K562 (cell line): Measurements from ENCODE around the gene SEMA3F. TPM values are rescaled to one million over a fixed set of nuclear protein-coding genes. Genes with fewer than 3 reads are reported as not detected.

ENCODE experiments used
- ATAC-seq: fragments of 200-7000 bp; cut with Tn5 transposase; 3 replicates; pipeline ENCODE4 v1.9.1; 2020; ENCODE audit warnings: moderate library complexity
- BruUV-seq: library from RNA; stranded (reverse); fragments of 400-500 nt; replicated peaks from 2 replicates; lab custom pipeline; 2021; lab: Mats Ljungman, UMichigan
- CTCF ChIA-PET: fragments of 300-600 bp; formaldehyde crosslinking; extraction: SDS; loops from one replicate; lab custom pipeline; 2021; ENCODE audit warnings: low intra/inter-chr PET ratio; lab: Yijun Ruan, JAX
- POLR2A ChIA-PET: fragments of 300-600, 350-650 bp; sonication (Branson Sonifier 250); formaldehyde crosslinking; extraction: SDS; loops from one replicate; lab custom pipeline; 2021; ENCODE audit warnings: antibody characterized with exemption, inconsistent platforms; lab: Yijun Ruan, JAX
- DNase-seq, 4 experiments: peaks; one replicate each; pipeline versions ENCODE4 v3.0.0 to v3.0.0-alpha.2; 2011 to 2018; ENCODE audit warnings: low spot score in 3 of 4, mixed read lengths in 3 of 4; ENCODE audit errors: extremely low read depth in 1 of 4
- FAIRE-seq: peaks from 2 replicates; lab custom pipeline; 2011; peaks lifted over from hg19 to GRCh38; lab: Jason Lieb, UNC
- H2AFZ ChIP-seq: 2 replicates; pipeline ENCODE4 v1.6.0; 2011; ENCODE audit warnings: low read depth, low read length, control low read depth, inconsistent platforms
- H3K27ac ChIP-seq: fragments of 200-600 bp; 3 replicates; pipeline ENCODE4 v1.8.0; 2011; ENCODE audit warnings: low read depth, mild to moderate bottlenecking, control low read depth, inconsistent platforms, low read length, moderate library complexity, mixed read lengths; ENCODE audit errors: extremely low read depth
- H3K27me3 ChIP-seq, 2 experiments: fragments of 300-600 bp in 1 of 2; 2 replicates in 1 of 2; 3 replicates in 1 of 2; pipeline versions ENCODE4 v1.6.0 to v1.8.0; 2011; ENCODE audit warnings: inconsistent platforms in 2 of 2, low read length in 2 of 2, mild to moderate bottlenecking in 1 of 2, mixed read lengths in 1 of 2, moderate library complexity in 1 of 2; ENCODE audit not compliant: control insufficient read depth in 2 of 2, insufficient read depth in 2 of 2
- H3K36me3 ChIP-seq: fragments of 300-600 bp; 3 replicates; pipeline ENCODE4 v1.8.0; 2011; ENCODE audit warnings: mild to moderate bottlenecking, low read length, inconsistent platforms; ENCODE audit not compliant: control insufficient read depth, insufficient read depth
- H3K4me1 ChIP-seq, 2 experiments: fragments of 200-600 bp in 1 of 2; replicated peaks in 1 of 2; 2 replicates in 1 of 2; 3 replicates in 1 of 2; pipeline versions ENCODE4 v1.5.1 to v1.8.0; 2011; ENCODE audit warnings: inconsistent platforms in 2 of 2, low read length in 2 of 2, mild to moderate bottlenecking in 1 of 2, mixed read lengths in 1 of 2, moderate library complexity in 1 of 2; ENCODE audit not compliant: control insufficient read depth in 2 of 2, insufficient read depth in 2 of 2
- H3K4me2 ChIP-seq: 2 replicates; pipeline ENCODE4 v1.6.1; 2011; ENCODE audit warnings: low read length, control low read depth, inconsistent platforms, mixed read lengths; ENCODE audit not compliant: insufficient read depth
- H3K4me3 ChIP-seq: fragments of 200-600 bp; sonication (generic), shearing (Covaris generic); 2 replicates; pipeline ENCODE4 v1.5.1; 2016; ENCODE audit warnings: control low read depth, inconsistent platforms
- H3K79me2 ChIP-seq: fragments of 200-600 bp; 3 replicates; pipeline ENCODE4 v1.8.0; 2011; ENCODE audit warnings: low read length, inconsistent platforms; ENCODE audit not compliant: control insufficient read depth, insufficient read depth
- H3K9ac ChIP-seq, 2 experiments: 2 replicates each; pipeline versions ENCODE4 v1.6.0 to v1.6.1; 2011; ENCODE audit warnings: low read depth in 2 of 2, low read length in 2 of 2, control low read depth in 1 of 2, inconsistent platforms in 1 of 2, mild to moderate bottlenecking in 1 of 2, mixed read lengths in 1 of 2; ENCODE audit not compliant: insufficient read depth in 1 of 2
- H3K9me1 ChIP-seq: one replicate; pipeline ENCODE4 v1.6.0; 2011; ENCODE audit warnings: inconsistent platforms, mild to moderate bottlenecking, low read length, moderate library complexity; ENCODE audit not compliant: control insufficient read depth, insufficient read depth
- H3K9me3 ChIP-seq: replicated peaks from 2 replicates; pipeline ENCODE4 v1.5.1; 2011; ENCODE audit warnings: low read depth, low read length, inconsistent platforms; ENCODE audit not compliant: control insufficient read depth, insufficient read depth
- H4K20me1 ChIP-seq: replicated peaks from 2 replicates; pipeline ENCODE4 v1.6.1; 2011; ENCODE audit warnings: low read length, inconsistent platforms, mixed read lengths; ENCODE audit not compliant: control insufficient read depth, insufficient read depth
- COPS2 ChIP-seq: fragments of 450-650 bp; conservative IDR thresholded peaks from 2 replicates; pipeline ENCODE4 v1.6.1; 2016; ENCODE audit warnings: mild to moderate bottlenecking, moderate library complexity
- GMEB1 ChIP-seq: fragments of 250-450 bp; sonication (Bioruptor Pico); IDR thresholded peaks from 2 replicates; pipeline ENCODE4 v1.4.0; 2020; ENCODE audit warnings: mild to moderate bottlenecking
- HDAC1 ChIP-seq, 2 experiments: fragments of 450-650 bp; IDR thresholded peaks; 2 replicates each; pipeline ENCODE4 v1.6.1; 2016 to 2017; ENCODE audit warnings: inconsistent platforms in 1 of 2, mild to moderate bottlenecking in 1 of 2, moderate library complexity in 1 of 2
- HDAC6 ChIP-seq: IDR thresholded peaks from 2 replicates; pipeline ENCODE4 v1.6.1; 2012; ENCODE audit warnings: low read depth, mild to moderate bottlenecking, control low read depth, inconsistent platforms, low read length, moderate library complexity
- MEF2D ChIP-seq: conservative IDR thresholded peaks from 2 replicates; pipeline ENCODE4 v1.6.1; 2016; ENCODE audit warnings: low read depth, missing genetic modification characterization, missing compliant biosample characterization
- PRMT5 ChIP-seq: sonication (generic); formaldehyde crosslinking; IDR thresholded peaks from 2 replicates; pipeline ENCODE4 v1.5.0; 2020; ENCODE audit warnings: missing genetic modification reagents
- RFX1 ChIP-seq: fragments of 450-650 bp; IDR thresholded peaks from 2 replicates; pipeline ENCODE4 v1.6.1; 2016; ENCODE audit warnings: mild to moderate bottlenecking, moderate library complexity
- TAF9B ChIP-seq: fragments of 450-650 bp; IDR thresholded peaks from 2 replicates; pipeline ENCODE4 v1.6.1; 2018; ENCODE audit warnings: mild to moderate bottlenecking; ENCODE audit not compliant: partially characterized antibody
- ZBTB33 ChIP-seq: sonication (generic); formaldehyde crosslinking; IDR thresholded peaks from 2 replicates; pipeline ENCODE4 v1.8.1; 2023; ENCODE audit warnings: mild to moderate bottlenecking, missing genetic modification reagents
- ZFP36 ChIP-seq: fragments of 150-350 bp; IDR thresholded peaks from 2 replicates; pipeline ENCODE4 v1.6.1; 2018; ENCODE audit warnings: low read length, low read depth; ENCODE audit not compliant: partially characterized antibody
- ZKSCAN3 ChIP-seq: fragments of 250-450 bp; sonication (Bioruptor Pico); IDR thresholded peaks from 2 replicates; pipeline ENCODE4 v1.4.0; 2020
- ZNF12 ChIP-seq: sonication (generic); formaldehyde crosslinking; IDR thresholded peaks from 2 replicates; pipeline ENCODE4 v1.4.0; 2020; ENCODE audit warnings: mild to moderate bottlenecking, missing genetic modification reagents
- ZNF23 ChIP-seq: fragments of 250-450 bp; sonication (Bioruptor Pico); IDR thresholded peaks from 2 replicates; pipeline ENCODE4 v1.4.0; 2020; ENCODE audit warnings: mild to moderate bottlenecking
- ZNF395 ChIP-seq: fragments of 200-800 bp; sonication (Bioruptor generic); IDR thresholded peaks from 2 replicates; pipeline ENCODE4 v1.6.1; 2017; ENCODE audit warnings: missing genetic modification characterization, missing compliant biosample characterization
- ZNF589 ChIP-seq: fragments of 200-800 bp; sonication (Bioruptor generic); IDR thresholded peaks from 2 replicates; pipeline ENCODE4 v1.6.1; 2016; ENCODE audit warnings: low read depth, missing genetic modification characterization, missing compliant biosample characterization
- ZNF766 ChIP-seq: fragments of 200-800 bp; sonication (Bioruptor generic); conservative IDR thresholded peaks from 2 replicates; pipeline ENCODE4 v1.6.1; 2016; ENCODE audit warnings: missing genetic modification characterization, missing compliant biosample characterization
- WGBS: fragments of 100-300 bp; shearing (Covaris generic); methylation state at CpG from one replicate; pipeline ENCODE4 v1.1.6; 2016; ENCODE audit warnings: low coverage, mixed read lengths; ENCODE audit not compliant: insufficient coverage; ENCODE audit errors: missing lambda C conversion rate; 5-methylcytosine and 5-hydroxymethylcytosine counted together
- in situ Hi-C: fragments of 300-500 bp; cut with MboI; formaldehyde crosslinking; loops from 4 replicates; pipeline ENCODE4 v1.15.0; 2018; ENCODE audit warnings: inconsistent platforms, mixed read lengths
- intact Hi-C: fragments of 100-400 bp; cut with micrococcal nuclease; formaldehyde crosslinking; loops from 2 replicates; pipeline ENCODE4 v1.14.2; 2022
- polyA plus RNA-seq, 8 experiments: library from polyadenylated mRNA; depleted of rRNA in 4 of 8; stranded (reverse) in 5 of 8; unstranded in 3 of 8; fragments of >200 nt; fragmentation: Nextera tagmentation in 2 of 8; fragmentation: Illumina TruSeq in 1 of 8; extraction: Ambion mirVana in 2 of 8; extraction: Trizol in 1 of 8; gene quantifications; 2 replicates each; pipeline versions ENCODE4 v1.2.1 to v1.2.3, GENCODE V29; 2011 to 2014; ENCODE audit warnings: inconsistent platforms in 1 of 8, missing spikeins in 1 of 8
- total RNA-seq, 7 experiments: library from RNA; depleted of rRNA in 6 of 7; stranded (reverse); fragments of >200 nt in 6 of 7; fragmentation: Illumina TruSeq in 2 of 7; extraction: Trizol in 2 of 7; gene quantifications; 2 replicates each; pipeline versions ENCODE4 v1.2.1 to v1.2.3, GENCODE V29; 2011 to 2021; ENCODE audit warnings: low replicate concordance in 1 of 7

The SEMA3F gene
- total and polyA plus RNA-seq, 9 of the 15 experiments (the other 6 are each of a cell fraction or from before 2014, with no cell fraction given), result 0.58 to 3.0 (median 2.0) TPM; not detected in 2

GRCh38 chr3:50210176-50210509 lies 55.0 kb downstream of the SEMA3F start:
- POLR2A ChIA-PET, result interaction anchor here (0.6 to 1.0 kb wide), 3 partner anchors 11 to 46 kb away, joined by 3 read pairs; no protein-coding TSS in a partner anchor
- Histone ChIP-seq H3K27me3 (peaks cover 5 to 25% of the 10 kb centered on the region in 2 experiments; a peak in 4 of 5 replicates), H4K20me1 (no peaks in the 10 kb centered on the region), H3K4me1 (peaks cover 0 to 9% of the 10 kb centered on the region in 2 experiments; a peak in 2 of 5 replicates), H3K4me2 (no peak overlapping the region), H3K9me3 (no peaks in the 10 kb centered on the region), H3K9ac (no peak overlapping the region)
- BruUV-seq, result no TSS peak
- in situ Hi-C loops, result no loop called here
- CTCF ChIA-PET, result no interaction called here
- DNase-seq (no peak), ATAC-seq (no peak), FAIRE-seq (no peak)
- intact Hi-C loops, result no loop called here
- WGBS, result 14% methylated on average over 5 of the region's 5 CpGs
- no peak for TF ChIP-seq ZBTB33 (CRISPR knock-in tag)
- no peak for TF ChIP-seq ZNF12 (CRISPR knock-in tag)
- no peak for TF ChIP-seq GMEB1 (CRISPR knock-in tag)
- TF ChIP-seq COPS2, result no peak
- TF ChIP-seq HDAC1 (IDR thresholded peaks at IDR 0.05), result no peak
- no peak for TF ChIP-seq HDAC6
- no peak for TF ChIP-seq ZNF23
- TF ChIP-seq TAF9B, result no peak
- TF ChIP-seq PRMT5, result no peak
- TF ChIP-seq MEF2D, result no peak
- no peak for TF ChIP-seq ZNF395 (CRISPR knock-in tag)
- no peak for TF ChIP-seq ZNF589 (CRISPR knock-in tag)
- TF ChIP-seq ZNF766 (CRISPR knock-in tag), result no peak
- no peak for TF ChIP-seq ZFP36
- TF ChIP-seq RFX1, result no peak
- TF ChIP-seq ZKSCAN3 (CRISPR knock-in tag), result no peak
- TF ChIP-seq, all 486 proteins: peak for 0
- H3K36me3 ChIP-seq, result no peaks in the 10 kb centered on the region
- no peak overlapping the region for H3K27ac ChIP-seq
- H3K79me2 ChIP-seq, result no peaks in the 10 kb centered on the region
- no peak overlapping the region for H3K4me3 ChIP-seq
- no peak overlapping the region for H2AFZ ChIP-seq
- no peaks in the 10 kb centered on the region for H3K9me1 ChIP-seq
